DND-41 (cell line): Measurements from ENCODE around the gene DFFB.

Experiments used
- ATAC-seq: fragments of 200-7000 bp; cut with Tn5 transposase; 3 replicates; pipeline ENCODE4 v1.9.1; 2021; ENCODE audit warnings: low read depth; ENCODE audit not compliant: insufficient read depth
- DNase-seq: peaks from one replicate; pipeline ENCODE4 v3.0.0-alpha.2; 2020
- H2AFZ ChIP-seq: 2 replicates; pipeline ENCODE4 v1.6.0; 2012; ENCODE audit warnings: low read depth, low read length
- H3K27ac ChIP-seq: 2 replicates; pipeline ENCODE4 v1.5.1; 2012; ENCODE audit warnings: low read length, inconsistent platforms
- H3K27me3 ChIP-seq: fragments of 200-600 bp; sonication (generic); 2 replicates; pipeline ENCODE4 v1.6.0; 2012; ENCODE audit warnings: low read length, mild to moderate bottlenecking, inconsistent platforms; ENCODE audit not compliant: insufficient read depth, poor library complexity
- H3K36me3 ChIP-seq: 2 replicates; pipeline ENCODE4 v1.5.1; 2012; ENCODE audit warnings: low read length, inconsistent platforms; ENCODE audit not compliant: insufficient read depth
- H3K4me1 ChIP-seq: 2 replicates; pipeline ENCODE4 v1.5.1; 2012; ENCODE audit warnings: mild to moderate bottlenecking, low read length; ENCODE audit not compliant: insufficient read depth
- H3K4me2 ChIP-seq: 2 replicates; pipeline ENCODE4 v1.6.0; 2012; ENCODE audit warnings: mild to moderate bottlenecking, moderate library complexity, low read length, inconsistent platforms; ENCODE audit not compliant: insufficient read depth
- H3K4me3 ChIP-seq, 2 experiments: fragments of 200-600 bp in 1 of 2; shearing (Covaris generic) in 1 of 2; 2 replicates each; pipeline ENCODE4 v1.5.1; 2012 to 2016; ENCODE audit warnings: inconsistent platforms in 2 of 2, low read length in 2 of 2, mild to moderate bottlenecking in 2 of 2, low read depth in 1 of 2, moderate library complexity in 1 of 2
- H3K79me2 ChIP-seq: 2 replicates; pipeline ENCODE4 v1.6.0; 2012; ENCODE audit warnings: low read length, inconsistent platforms; ENCODE audit not compliant: insufficient read depth
- H3K9ac ChIP-seq: 2 replicates; pipeline ENCODE4 v1.6.0; 2012; ENCODE audit warnings: low read depth, mild to moderate bottlenecking, inconsistent platforms, low read length, moderate library complexity
- H3K9me3 ChIP-seq: 2 replicates; pipeline ENCODE4 v1.5.1; 2012; ENCODE audit warnings: low read length, moderate library complexity, mild to moderate bottlenecking, inconsistent platforms; ENCODE audit not compliant: insufficient read depth, severe bottlenecking
- H4K20me1 ChIP-seq: 2 replicates; pipeline ENCODE4 v1.6.0; 2012; ENCODE audit warnings: low read length; ENCODE audit not compliant: insufficient read depth
- EZH2 ChIP-seq: IDR thresholded peaks from 3 replicates; pipeline ENCODE4 v1.6.1; 2012; ENCODE audit warnings: borderline replicate concordance, low read depth, mild to moderate bottlenecking, moderate library complexity, low read length, inconsistent platforms; ENCODE audit not compliant: severe bottlenecking
- TF ChIP-seq, protein P1 (sequence below): IDR thresholded peaks from 2 replicates; pipeline ENCODE4 v1.5.1; 2012; ENCODE audit warnings: borderline replicate concordance, low read length, moderate library complexity, mild to moderate bottlenecking; ENCODE audit not compliant: poor library complexity, severe bottlenecking; ENCODE audit errors: extremely low read depth

Gene DFFB

DNA sequence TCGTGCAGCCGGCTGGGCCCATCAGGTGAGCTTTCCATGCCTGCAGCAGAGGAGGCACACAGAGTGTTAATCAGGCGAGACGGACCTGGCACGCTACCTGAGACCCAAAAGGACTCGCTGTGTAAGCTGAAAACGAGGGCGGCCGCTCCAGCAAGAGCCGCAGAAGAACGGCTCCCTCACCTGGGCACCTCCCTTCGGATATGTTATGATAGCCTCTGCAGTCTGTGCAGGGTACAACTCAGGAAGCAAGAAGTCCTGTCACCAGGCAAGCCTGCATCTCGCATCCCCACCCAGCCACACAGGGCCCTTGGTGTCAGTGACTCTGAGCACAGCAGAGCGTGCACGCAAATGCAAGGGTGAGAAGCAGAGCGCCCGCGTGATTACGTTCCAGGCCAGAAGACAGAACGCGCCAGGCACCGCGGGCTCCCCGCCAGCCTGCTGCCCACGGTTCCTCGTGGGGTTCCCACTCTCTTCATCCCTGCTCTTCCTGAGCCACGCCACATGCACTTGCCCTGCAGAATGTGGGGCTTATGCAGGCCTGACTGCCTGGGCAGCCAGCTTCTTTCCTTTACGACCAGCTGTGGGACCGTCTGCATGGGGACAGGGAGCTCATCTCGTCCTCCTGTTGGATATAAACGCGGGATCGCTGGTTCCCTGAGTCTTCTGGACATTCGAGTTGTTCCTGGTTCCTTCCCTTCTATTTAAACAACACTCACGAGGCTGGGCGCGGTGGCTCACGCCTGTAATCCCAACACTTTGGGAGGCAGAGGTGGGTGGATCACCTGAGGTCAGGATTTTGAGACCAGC, 40.7 kb upstream of the DFFB start:
- H3K27me3 ChIP-seq, result no peaks in the 10 kb centered on the region
- no peak overlapping the region for H3K4me3 ChIP-seq
- no peak overlapping the region for H3K27ac ChIP-seq
- H3K4me2 ChIP-seq, result no peak overlapping the region
- no peaks in the 10 kb centered on the region for H4K20me1 ChIP-seq
- no peaks in the 10 kb centered on the region for H3K4me1 ChIP-seq
- no peak overlapping the region for H2AFZ ChIP-seq
- peaks cover 26% of the 10 kb centered on the region for H3K36me3 ChIP-seq
- TF ChIP-seq, protein P1, sequence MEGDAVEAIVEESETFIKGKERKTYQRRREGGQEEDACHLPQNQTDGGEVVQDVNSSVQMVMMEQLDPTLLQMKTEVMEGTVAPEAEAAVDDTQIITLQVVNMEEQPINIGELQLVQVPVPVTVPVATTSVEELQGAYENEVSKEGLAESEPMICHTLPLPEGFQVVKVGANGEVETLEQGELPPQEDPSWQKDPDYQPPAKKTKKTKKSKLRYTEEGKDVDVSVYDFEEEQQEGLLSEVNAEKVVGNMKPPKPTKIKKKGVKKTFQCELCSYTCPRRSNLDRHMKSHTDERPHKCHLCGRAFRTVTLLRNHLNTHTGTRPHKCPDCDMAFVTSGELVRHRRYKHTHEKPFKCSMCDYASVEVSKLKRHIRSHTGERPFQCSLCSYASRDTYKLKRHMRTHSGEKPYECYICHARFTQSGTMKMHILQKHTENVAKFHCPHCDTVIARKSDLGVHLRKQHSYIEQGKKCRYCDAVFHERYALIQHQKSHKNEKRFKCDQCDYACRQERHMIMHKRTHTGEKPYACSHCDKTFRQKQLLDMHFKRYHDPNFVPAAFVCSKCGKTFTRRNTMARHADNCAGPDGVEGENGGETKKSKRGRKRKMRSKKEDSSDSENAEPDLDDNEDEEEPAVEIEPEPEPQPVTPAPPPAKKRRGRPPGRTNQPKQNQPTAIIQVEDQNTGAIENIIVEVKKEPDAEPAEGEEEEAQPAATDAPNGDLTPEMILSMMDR, result no peak
- TF ChIP-seq EZH2, result no peak
- no peaks in the 10 kb centered on the region for H3K79me2 ChIP-seq
- no peak overlapping the region for H3K9ac ChIP-seq
- DNase-seq (no peak), ATAC-seq (no peak)
- H3K9me3 ChIP-seq, result no peaks in the 10 kb centered on the region

DNA sequence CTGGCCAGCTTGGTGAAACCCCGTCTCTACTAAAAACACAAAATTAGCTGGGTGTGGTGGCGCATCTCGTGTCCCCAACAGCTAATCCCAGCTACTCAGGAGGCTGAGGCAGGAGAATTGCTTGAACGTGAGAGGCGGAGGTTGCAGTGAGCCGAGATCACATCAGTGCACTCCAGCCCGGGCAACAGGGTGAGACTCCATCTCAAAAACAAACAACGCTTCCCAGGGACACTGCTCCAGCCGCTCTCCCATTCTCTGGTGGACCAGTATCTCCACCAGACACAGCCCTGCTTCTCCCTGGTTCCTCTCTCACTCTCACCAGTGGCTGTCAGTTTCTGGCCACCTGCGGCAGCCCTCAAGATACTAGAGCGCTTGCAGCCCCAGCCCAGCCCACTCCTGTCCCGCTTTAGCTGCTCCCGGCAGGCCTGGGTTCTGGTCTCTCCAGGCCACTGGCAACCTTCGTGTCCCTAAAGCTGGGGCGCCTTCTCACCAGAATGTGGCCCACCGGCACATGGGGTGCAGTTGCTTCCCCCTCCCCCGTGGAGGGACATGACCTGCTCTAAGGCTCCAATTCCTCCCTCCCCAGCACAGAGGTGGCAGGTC, 40.0 kb upstream of the DFFB start:
- Histone ChIP-seq H2AFZ (no peak overlapping the region), H3K4me1 (no peaks in the 10 kb centered on the region), H3K27ac (no peak overlapping the region), H3K27me3 (no peaks in the 10 kb centered on the region), H3K4me3 (no peak overlapping the region), H4K20me1 (no peaks in the 10 kb centered on the region), H3K36me3 (peaks cover 33% of the 10 kb centered on the region), H3K9ac (no peak overlapping the region), H3K4me2 (no peak overlapping the region), H3K9me3 (no peaks in the 10 kb centered on the region), H3K79me2 (no peaks in the 10 kb centered on the region)
- ATAC-seq, result no peak
- no peak for TF ChIP-seq EZH2
- TF ChIP-seq, protein P1, result no peak
- no peak for DNase-seq

DNA sequence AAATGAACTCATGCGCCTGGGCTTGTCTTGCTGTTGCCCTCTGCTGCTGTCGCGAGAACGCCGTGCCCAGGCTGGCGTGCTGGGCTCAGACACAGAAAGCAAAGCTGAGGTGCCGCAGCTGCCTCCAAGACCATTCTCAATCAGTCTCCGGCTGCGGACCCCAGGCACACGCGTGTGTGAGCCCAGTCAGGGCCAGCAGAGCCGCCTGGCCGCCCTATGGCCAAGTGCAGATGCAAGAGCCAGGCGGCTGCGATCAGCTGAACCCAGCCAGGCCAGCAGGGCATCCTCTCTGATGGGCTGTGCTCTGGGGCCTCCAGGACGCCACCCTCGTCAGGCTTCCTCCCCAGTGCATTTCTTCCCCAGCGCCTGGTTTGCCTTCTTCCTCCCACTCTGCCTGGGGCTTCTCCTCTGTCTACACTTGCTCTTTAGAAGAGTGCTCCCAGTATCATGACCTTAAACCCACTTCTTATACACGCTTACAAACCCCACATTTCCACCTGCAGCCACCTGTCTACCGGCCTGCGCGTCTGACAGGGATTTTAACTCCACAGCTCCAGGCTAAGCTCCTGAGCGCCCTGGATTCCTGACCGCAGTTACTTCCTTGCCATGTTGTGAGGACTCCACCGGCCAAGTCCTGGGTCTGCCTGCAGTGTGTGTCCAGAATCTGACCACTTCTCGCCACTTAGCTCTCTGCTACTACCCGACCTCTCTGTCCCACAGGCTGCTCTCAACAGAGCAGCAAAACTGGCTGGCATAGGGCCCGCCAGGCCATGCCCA, 39.3 kb upstream of the DFFB start:
- Histone ChIP-seq H3K9me3 (no peaks in the 10 kb centered on the region), H3K9ac (no peak overlapping the region), H3K4me3 (no peak overlapping the region), H3K36me3 (peaks cover 41% of the 10 kb centered on the region), H2AFZ (no peak overlapping the region), H3K4me2 (no peak overlapping the region), H4K20me1 (no peaks in the 10 kb centered on the region), H3K27me3 (no peaks in the 10 kb centered on the region), H3K4me1 (no peaks in the 10 kb centered on the region), H3K27ac (no peak overlapping the region), H3K79me2 (no peaks in the 10 kb centered on the region)
- TF ChIP-seq, protein P1, result no peak
- TF ChIP-seq EZH2, result no peak
- no peak for ATAC-seq
- DNase-seq, result no peak
